Measurements from ENCODE around the gene GALNT9.

- TF ChIP-seq CTCF (conservative IDR thresholded peaks at IDR 0.05 in 1 of 2, IDR thresholded peaks at IDR 0.05 in 1 of 2; ENCODE audit: extremely low read depth in 1 of 2, insufficient read depth in 1 of 2, low read depth in 1 of 2, low read length in 2 of 2) (no peak), EZH2 (IDR thresholded peaks at IDR 0.05; ENCODE audit: borderline replicate concordance, low read length) (no peak)
Observed at GRCh38 chr12:132238488-132238854, 90.9 kb downstream of the GALNT9 start.

All from mammary epithelial cell (primary cell).